ENCODE data around the gene UBAP1. TPM values are rescaled to one million over a fixed set of nuclear protein-coding genes. Genes with fewer than 3 reads are reported as not detected.
A peak's percentile ranks its signal among the peaks of the same experiment; 100 is the strongest.

Gene UBAP1
- total RNA-seq, 1 donor from 2014 or later = 45.6 TPM

DNA sequence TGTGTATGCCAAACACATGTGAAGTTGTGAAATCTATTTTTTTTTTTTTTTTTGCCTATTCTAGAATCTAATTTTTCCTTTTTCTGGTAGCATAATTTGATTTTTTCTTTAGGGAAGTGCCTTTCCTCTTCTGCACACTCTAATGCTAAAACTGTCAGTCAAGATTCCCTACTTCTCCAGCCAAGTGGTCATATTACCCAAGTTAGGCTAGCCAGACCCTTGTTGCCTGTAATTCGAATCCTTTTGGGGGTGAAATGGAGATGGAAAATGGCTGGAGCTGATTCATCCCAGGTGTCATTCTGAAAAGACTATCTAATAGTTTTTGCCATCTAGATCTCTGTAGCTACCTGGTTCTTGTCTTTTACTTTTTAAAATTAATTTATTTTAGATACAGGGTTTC is 24.8 kb upstream of the UBAP1 start:
- TF ChIP-seq, protein P1, sequence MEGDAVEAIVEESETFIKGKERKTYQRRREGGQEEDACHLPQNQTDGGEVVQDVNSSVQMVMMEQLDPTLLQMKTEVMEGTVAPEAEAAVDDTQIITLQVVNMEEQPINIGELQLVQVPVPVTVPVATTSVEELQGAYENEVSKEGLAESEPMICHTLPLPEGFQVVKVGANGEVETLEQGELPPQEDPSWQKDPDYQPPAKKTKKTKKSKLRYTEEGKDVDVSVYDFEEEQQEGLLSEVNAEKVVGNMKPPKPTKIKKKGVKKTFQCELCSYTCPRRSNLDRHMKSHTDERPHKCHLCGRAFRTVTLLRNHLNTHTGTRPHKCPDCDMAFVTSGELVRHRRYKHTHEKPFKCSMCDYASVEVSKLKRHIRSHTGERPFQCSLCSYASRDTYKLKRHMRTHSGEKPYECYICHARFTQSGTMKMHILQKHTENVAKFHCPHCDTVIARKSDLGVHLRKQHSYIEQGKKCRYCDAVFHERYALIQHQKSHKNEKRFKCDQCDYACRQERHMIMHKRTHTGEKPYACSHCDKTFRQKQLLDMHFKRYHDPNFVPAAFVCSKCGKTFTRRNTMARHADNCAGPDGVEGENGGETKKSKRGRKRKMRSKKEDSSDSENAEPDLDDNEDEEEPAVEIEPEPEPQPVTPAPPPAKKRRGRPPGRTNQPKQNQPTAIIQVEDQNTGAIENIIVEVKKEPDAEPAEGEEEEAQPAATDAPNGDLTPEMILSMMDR (IDR thresholded peaks at IDR 0.05; ENCODE audit: unreplicated experiment) = no peak
- Mint-ChIP-seq H3K4me1 (ENCODE audit: low read depth) (peaks cover 10% of the 10 kb centered on the region), H3K27ac (no peak overlapping the region), H3K4me3 (ENCODE audit: low read depth) (no peak overlapping the region), H3K27me3 (no peaks in the 10 kb centered on the region), H3K36me3 (ENCODE audit: insufficient read depth) (no peaks in the 10 kb centered on the region), H3K9me3 (ENCODE audit: low read depth) (no peaks in the 10 kb centered on the region)
- no peak for DNase-seq (ENCODE audit: low spot score, unreplicated experiment)

DNA sequence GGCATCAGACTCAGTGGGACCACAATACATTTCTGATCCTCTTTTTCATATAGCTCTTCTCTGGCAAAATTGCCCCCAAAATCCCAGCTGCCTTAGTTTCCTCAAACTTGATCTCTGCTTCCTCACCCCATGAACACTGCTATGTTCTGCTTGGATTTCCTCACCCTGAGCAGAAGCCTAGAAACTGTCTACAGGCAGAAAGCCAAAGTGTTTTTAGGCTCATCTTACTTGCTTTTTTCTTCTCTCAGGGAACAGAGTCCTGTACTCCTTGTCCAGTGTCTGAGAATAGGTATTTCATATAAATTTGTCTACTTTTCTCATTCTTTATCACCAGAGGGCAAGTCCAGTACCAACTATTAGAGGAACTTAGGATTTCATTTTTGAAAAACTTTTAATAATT is 21.5 kb upstream of the UBAP1 start:
- DNase-seq (ENCODE audit: low spot score, unreplicated experiment) = no peak
- no peak overlapping the region for H3K4me3 Mint-ChIP-seq (ENCODE audit: low read depth)

DNA sequence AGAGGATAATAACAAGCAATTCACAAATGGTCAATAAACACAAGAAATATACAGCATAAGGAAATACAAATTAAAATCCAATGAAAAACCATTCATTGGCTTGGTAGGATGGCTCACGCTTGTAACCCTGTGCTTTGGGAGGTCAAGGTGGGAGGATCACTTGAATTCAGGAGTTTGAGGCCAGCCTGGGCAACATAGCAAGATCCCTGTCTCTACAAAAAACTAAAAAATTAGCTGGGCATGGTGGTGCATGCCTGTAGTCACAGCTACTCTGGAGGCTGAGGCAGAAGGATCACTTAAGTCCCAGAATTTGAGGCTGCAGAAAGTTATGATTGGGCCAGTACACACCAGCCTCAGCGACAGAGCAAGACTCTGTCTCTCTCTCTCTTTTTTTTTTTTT is 20.9 kb upstream of the UBAP1 start:
- Mint-ChIP-seq H3K27me3 (no peaks in the 10 kb centered on the region), H3K27ac (peak overlapping the region; percentile 65)
- TF ChIP-seq, protein P1 (IDR thresholded peaks at IDR 0.05; ENCODE audit: unreplicated experiment) = no peak

More for the DNA sequence above, 21.5 kb upstream of the UBAP1 start:
- no peaks in the 10 kb centered on the region for H3K9me3 Mint-ChIP-seq (ENCODE audit: low read depth)
- no peaks in the 10 kb centered on the region for H3K27me3 Mint-ChIP-seq
- no peaks in the 10 kb centered on the region for H3K36me3 Mint-ChIP-seq (ENCODE audit: insufficient read depth)
- TF ChIP-seq, protein P1 (IDR thresholded peaks at IDR 0.05; ENCODE audit: unreplicated experiment) = no peak
- peaks cover 10% of the 10 kb centered on the region for H3K4me1 Mint-ChIP-seq (ENCODE audit: low read depth)
- H3K27ac Mint-ChIP-seq = no peak overlapping the region

DNA sequence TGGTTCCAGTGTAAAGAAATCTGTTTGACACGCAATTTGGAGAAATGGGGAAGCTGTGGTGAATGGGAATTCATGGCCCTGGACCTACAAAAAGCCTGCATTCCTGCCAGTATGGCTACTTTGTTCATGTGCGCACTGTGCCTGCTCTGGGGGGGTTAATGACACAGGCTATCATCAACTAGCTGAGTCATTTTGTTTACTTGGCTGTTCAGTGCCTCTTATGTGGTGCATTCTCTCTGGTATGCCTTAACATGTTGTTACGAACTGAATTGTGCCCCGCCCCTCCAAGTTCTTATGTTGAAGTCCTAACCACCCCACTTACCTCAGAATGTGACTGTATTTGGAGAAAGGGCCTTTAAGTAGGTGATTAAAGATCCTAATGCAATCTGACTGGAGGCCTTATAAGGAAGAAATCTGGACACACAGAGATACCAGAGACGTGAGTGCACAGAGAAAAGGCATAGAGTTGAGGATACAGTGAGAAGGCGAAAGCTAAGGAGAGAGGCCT is 20.4 kb upstream of the UBAP1 start:
- no peak for DNase-seq (ENCODE audit: low spot score, unreplicated experiment)
- Mint-ChIP-seq H3K27ac (peak overlapping the region; percentile 65), H3K27me3 (no peaks in the 10 kb centered on the region), H3K9me3 (ENCODE audit: low read depth) (no peaks in the 10 kb centered on the region), H3K4me1 (ENCODE audit: low read depth) (peaks cover 10% of the 10 kb centered on the region), H3K36me3 (ENCODE audit: insufficient read depth) (no peaks in the 10 kb centered on the region), H3K4me3 (ENCODE audit: low read depth) (no peak overlapping the region)
- TF ChIP-seq, protein P1 (IDR thresholded peaks at IDR 0.05; ENCODE audit: unreplicated experiment) = no peak

More for the DNA sequence above, 20.9 kb upstream of the UBAP1 start:
- Mint-ChIP-seq H3K4me3 (ENCODE audit: low read depth) (no peak overlapping the region), H3K9me3 (ENCODE audit: low read depth) (no peaks in the 10 kb centered on the region), H3K4me1 (ENCODE audit: low read depth) (peaks cover 10% of the 10 kb centered on the region), H3K36me3 (ENCODE audit: insufficient read depth) (no peaks in the 10 kb centered on the region)
- DNase-seq (ENCODE audit: low spot score, unreplicated experiment) = no peak

DNA sequence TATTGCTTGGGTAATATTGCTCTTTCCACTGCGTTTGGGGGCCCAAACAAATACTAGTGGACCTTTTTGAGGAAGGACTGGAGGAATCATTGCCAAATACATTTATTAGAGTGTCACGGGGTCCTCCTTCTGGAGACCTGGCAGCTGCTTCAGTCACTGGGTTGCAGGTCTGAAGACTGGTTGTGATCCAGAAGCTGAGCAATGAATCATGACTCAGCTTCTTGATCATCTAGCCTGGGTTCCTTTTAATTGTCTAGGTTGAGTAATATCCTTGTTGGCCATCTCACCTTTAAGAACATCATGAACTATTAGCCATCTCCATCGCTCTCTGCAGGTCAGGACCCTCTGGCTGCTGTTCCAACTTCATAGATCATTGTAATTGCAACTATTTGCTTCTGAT is 15.4 kb upstream of the UBAP1 start:
- TF ChIP-seq, protein P1 (IDR thresholded peaks at IDR 0.05; ENCODE audit: unreplicated experiment) = no peak
- H3K4me1 Mint-ChIP-seq (ENCODE audit: low read depth) = peaks cover 6% of the 10 kb centered on the region
- no peaks in the 10 kb centered on the region for H3K9me3 Mint-ChIP-seq (ENCODE audit: low read depth)
- H3K27me3 Mint-ChIP-seq = no peaks in the 10 kb centered on the region
- no peaks in the 10 kb centered on the region for H3K36me3 Mint-ChIP-seq (ENCODE audit: insufficient read depth)
- H3K4me3 Mint-ChIP-seq (ENCODE audit: low read depth) = no peak overlapping the region
- H3K27ac Mint-ChIP-seq = no peak overlapping the region
- DNase-seq (ENCODE audit: low spot score, unreplicated experiment) = no peak

Measured in progenitor cell of endocrine pancreas (in vitro differentiated cells).